PFSK-1 (cell line): Measurements from ENCODE around the gene MAGOH.

ENCODE experiments used
- POLR2AphosphoS5 ChIP-seq: IDR thresholded peaks from 2 replicates; pipeline ENCODE4 v1.6.1; 2012; ENCODE audit warnings: low read depth, mild to moderate bottlenecking, control low read depth, low read length, moderate library complexity
- SIN3A ChIP-seq: IDR thresholded peaks from 2 replicates; pipeline ENCODE4 v1.6.1; 2012; ENCODE audit warnings: mild to moderate bottlenecking, low read length, moderate library complexity, borderline replicate concordance; ENCODE audit not compliant: insufficient read depth
- TAF1 ChIP-seq: IDR thresholded peaks from 2 replicates; pipeline ENCODE4 v1.6.1; 2012; ENCODE audit warnings: low read length, control low read depth, borderline replicate concordance; ENCODE audit not compliant: insufficient read depth
- TF ChIP-seq, protein P1 (sequence below), 2 experiments: IDR thresholded peaks; 2 replicates each; pipeline versions ENCODE4 v1.6.1 to v1.8.0; 2011 to 2012; ENCODE audit warnings: low read depth in 2 of 2, low read length in 2 of 2, control low read depth in 1 of 2, inconsistent platforms in 1 of 2, mild to moderate bottlenecking in 1 of 2, moderate library complexity in 1 of 2; ENCODE audit not compliant: insufficient read depth in 1 of 2

- TF ChIP-seq, protein P1, sequence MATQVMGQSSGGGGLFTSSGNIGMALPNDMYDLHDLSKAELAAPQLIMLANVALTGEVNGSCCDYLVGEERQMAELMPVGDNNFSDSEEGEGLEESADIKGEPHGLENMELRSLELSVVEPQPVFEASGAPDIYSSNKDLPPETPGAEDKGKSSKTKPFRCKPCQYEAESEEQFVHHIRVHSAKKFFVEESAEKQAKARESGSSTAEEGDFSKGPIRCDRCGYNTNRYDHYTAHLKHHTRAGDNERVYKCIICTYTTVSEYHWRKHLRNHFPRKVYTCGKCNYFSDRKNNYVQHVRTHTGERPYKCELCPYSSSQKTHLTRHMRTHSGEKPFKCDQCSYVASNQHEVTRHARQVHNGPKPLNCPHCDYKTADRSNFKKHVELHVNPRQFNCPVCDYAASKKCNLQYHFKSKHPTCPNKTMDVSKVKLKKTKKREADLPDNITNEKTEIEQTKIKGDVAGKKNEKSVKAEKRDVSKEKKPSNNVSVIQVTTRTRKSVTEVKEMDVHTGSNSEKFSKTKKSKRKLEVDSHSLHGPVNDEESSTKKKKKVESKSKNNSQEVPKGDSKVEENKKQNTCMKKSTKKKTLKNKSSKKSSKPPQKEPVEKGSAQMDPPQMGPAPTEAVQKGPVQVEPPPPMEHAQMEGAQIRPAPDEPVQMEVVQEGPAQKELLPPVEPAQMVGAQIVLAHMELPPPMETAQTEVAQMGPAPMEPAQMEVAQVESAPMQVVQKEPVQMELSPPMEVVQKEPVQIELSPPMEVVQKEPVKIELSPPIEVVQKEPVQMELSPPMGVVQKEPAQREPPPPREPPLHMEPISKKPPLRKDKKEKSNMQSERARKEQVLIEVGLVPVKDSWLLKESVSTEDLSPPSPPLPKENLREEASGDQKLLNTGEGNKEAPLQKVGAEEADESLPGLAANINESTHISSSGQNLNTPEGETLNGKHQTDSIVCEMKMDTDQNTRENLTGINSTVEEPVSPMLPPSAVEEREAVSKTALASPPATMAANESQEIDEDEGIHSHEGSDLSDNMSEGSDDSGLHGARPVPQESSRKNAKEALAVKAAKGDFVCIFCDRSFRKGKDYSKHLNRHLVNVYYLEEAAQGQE (IDR thresholded peaks at IDR 0.05; ENCODE audit: insufficient read depth in 1 of 2, low read depth in 2 of 2, low read length in 2 of 2), result no peak
- TF ChIP-seq POLR2AphosphoS5 (no peak), TAF1 (no peak), SIN3A (no peak)
Measured at GRCh38 chr1:53203466-53203865, 34.9 kb downstream of the MAGOH start.
